Memory B cell (primary cell): ENCODE data around the gene MAML3.

Experiments used
- ATAC-seq: fragments of 150-1000 bp; cut with Tn5 transposase; 2 replicates; pipeline ENCODE4 v1.10.0; 2021; ENCODE audit warnings: low read depth, mild to moderate bottlenecking, moderate library complexity
- DNase-seq, 2 donors: peaks; one replicate each; pipeline ENCODE4 v3.0.0; 2022; ENCODE audit warnings: low spot score in 2 of 2
- H3K27ac Mint-ChIP-seq: one replicate; pipeline ENCODE4 v1.8.0; 2022; ENCODE audit warnings: mild to moderate bottlenecking, moderate library complexity, mixed read lengths
- H3K27me3 Mint-ChIP-seq: one replicate; pipeline ENCODE4 v1.8.0; 2022; ENCODE audit warnings: mixed read lengths
- H3K36me3 Mint-ChIP-seq: one replicate; pipeline ENCODE4 v1.8.0; 2022; ENCODE audit warnings: mild to moderate bottlenecking, mixed read lengths
- H3K4me1 Mint-ChIP-seq: one replicate; pipeline ENCODE4 v1.8.0; 2022; ENCODE audit warnings: mixed read lengths
- H3K4me3 Mint-ChIP-seq: one replicate; pipeline ENCODE4 v1.8.0; 2022; ENCODE audit warnings: mild to moderate bottlenecking, moderate library complexity, mixed read lengths
- H3K9me3 Mint-ChIP-seq: one replicate; pipeline ENCODE4 v1.8.0; 2022; ENCODE audit warnings: mixed read lengths

The MAML3 gene

GRCh38 chr4:140057701-140058100 is 96.3 kb downstream of the MAML3 start:
- Mint-ChIP-seq H3K4me3 (no peak overlapping the region), H3K36me3 (no peaks in the 10 kb centered on the region), H3K27ac (no peak overlapping the region), H3K4me1 (peaks cover 9% of the 10 kb centered on the region), H3K9me3 (no peaks in the 10 kb centered on the region), H3K27me3 (peaks cover 15% of the 10 kb centered on the region)
- DNase-seq, result no peak
- ATAC-seq, result peak; percentile 38

GRCh38 chr4:140056015-140056414 is 98.0 kb downstream of the MAML3 start:
- Mint-ChIP-seq H3K27ac (no peak overlapping the region), H3K9me3 (no peaks in the 10 kb centered on the region), H3K4me1 (peaks cover 9% of the 10 kb centered on the region), H3K27me3 (peaks cover 13% of the 10 kb centered on the region), H3K4me3 (no peak overlapping the region), H3K36me3 (no peaks in the 10 kb centered on the region)
- DNase-seq, result no peak
- ATAC-seq, result no peak

- Mint-ChIP-seq H3K27me3 (peaks cover 13% of the 10 kb centered on the region), H3K36me3 (no peaks in the 10 kb centered on the region), H3K27ac (no peak overlapping the region), H3K4me3 (no peak overlapping the region), H3K9me3 (no peaks in the 10 kb centered on the region), H3K4me1 (peaks cover 12% of the 10 kb centered on the region)
- DNase-seq (no peak), ATAC-seq (no peak)
Measured at GRCh38 chr4:140054861-140055260, 99.1 kb downstream of the MAML3 start.

- Mint-ChIP-seq H3K4me1 (peaks cover 23% of the 10 kb centered on the region), H3K27ac (no peak overlapping the region), H3K4me3 (no peak overlapping the region)
Measured at GRCh38 chr4:140053185-140053584, 100.8 kb downstream of the MAML3 start.

GRCh38 chr4:140052050-140052449 is 101.9 kb downstream of the MAML3 start:
- no peak for DNase-seq
- peaks cover 20% of the 10 kb centered on the region for H3K4me1 Mint-ChIP-seq
- no peaks in the 10 kb centered on the region for H3K36me3 Mint-ChIP-seq
- peaks cover 20% of the 10 kb centered on the region for H3K27me3 Mint-ChIP-seq
- no peaks in the 10 kb centered on the region for H3K9me3 Mint-ChIP-seq
- H3K27ac Mint-ChIP-seq, result no peak overlapping the region
- no peak overlapping the region for H3K4me3 Mint-ChIP-seq
- ATAC-seq, result no peak

More at GRCh38 chr4:140053185-140053584, 100.8 kb downstream of the MAML3 start:
- DNase-seq (no peak), ATAC-seq (no peak)
- no peaks in the 10 kb centered on the region for H3K9me3 Mint-ChIP-seq
- H3K36me3 Mint-ChIP-seq, result no peaks in the 10 kb centered on the region
- H3K27me3 Mint-ChIP-seq, result peaks cover 17% of the 10 kb centered on the region

GRCh38 chr4:140049849-140050637 is 103.9 kb downstream of the MAML3 start:
- Mint-ChIP-seq H3K9me3 (no peaks in the 10 kb centered on the region), H3K27ac (no peak overlapping the region), H3K4me1 (peaks cover 20% of the 10 kb centered on the region), H3K36me3 (no peaks in the 10 kb centered on the region), H3K27me3 (peaks cover 22% of the 10 kb centered on the region), H3K4me3 (no peak overlapping the region)
- DNase-seq (no peak), ATAC-seq (no peak)

- peak; percentile 74 for ATAC-seq
- Mint-ChIP-seq H3K4me1 (peaks cover 16% of the 10 kb centered on the region), H3K36me3 (no peaks in the 10 kb centered on the region), H3K27ac (peak overlapping the region; percentile 9), H3K4me3 (peak overlapping the region; percentile 69), H3K9me3 (no peaks in the 10 kb centered on the region), H3K27me3 (peaks cover 19% of the 10 kb centered on the region)
- no peak for DNase-seq
Measured at GRCh38 chr4:140049024-140049848, 104.7 kb downstream of the MAML3 start.

- Mint-ChIP-seq H3K4me3 (peak overlapping the region; percentile 69), H3K4me1 (peaks cover 14% of the 10 kb centered on the region), H3K27ac (peak overlapping the region; percentile 9), H3K36me3 (no peaks in the 10 kb centered on the region), H3K9me3 (no peaks in the 10 kb centered on the region), H3K27me3 (peaks cover 19% of the 10 kb centered on the region)
- ATAC-seq, result no peak
- no peak for DNase-seq
Measured at GRCh38 chr4:140048419-140048995, 105.5 kb downstream of the MAML3 start.

- H3K4me3 Mint-ChIP-seq, result no peak overlapping the region
Measured at GRCh38 chr4:140047786-140048185, 106.2 kb downstream of the MAML3 start.

GRCh38 chr4:140047017-140047640 is 106.9 kb downstream of the MAML3 start:
- no peaks in the 10 kb centered on the region for H3K9me3 Mint-ChIP-seq
- peaks cover 16% of the 10 kb centered on the region for H3K27me3 Mint-ChIP-seq
- H3K36me3 Mint-ChIP-seq, result no peaks in the 10 kb centered on the region
- ATAC-seq (no peak), DNase-seq (no peak)
- no peak overlapping the region for H3K27ac Mint-ChIP-seq
- peaks cover 14% of the 10 kb centered on the region for H3K4me1 Mint-ChIP-seq
- H3K4me3 Mint-ChIP-seq, result no peak overlapping the region

More at GRCh38 chr4:140047786-140048185, 106.2 kb downstream of the MAML3 start:
- Mint-ChIP-seq H3K9me3 (no peaks in the 10 kb centered on the region), H3K36me3 (no peaks in the 10 kb centered on the region), H3K4me1 (peaks cover 14% of the 10 kb centered on the region), H3K27me3 (peaks cover 16% of the 10 kb centered on the region), H3K27ac (no peak overlapping the region)
- DNase-seq (no peak), ATAC-seq (no peak)

- Mint-ChIP-seq H3K4me3 (no peak overlapping the region), H3K9me3 (no peaks in the 10 kb centered on the region), H3K27me3 (peaks cover 16% of the 10 kb centered on the region), H3K27ac (no peak overlapping the region), H3K4me1 (peaks cover 14% of the 10 kb centered on the region), H3K36me3 (no peaks in the 10 kb centered on the region)
- DNase-seq, result no peak
- ATAC-seq, result no peak
Measured at GRCh38 chr4:140046543-140046942, 107.4 kb downstream of the MAML3 start.

GRCh38 chr4:140046016-140046415 is 108.0 kb downstream of the MAML3 start:
- DNase-seq, result no peak
- no peak for ATAC-seq
- Mint-ChIP-seq H3K4me1 (peaks cover 14% of the 10 kb centered on the region), H3K27me3 (peaks cover 19% of the 10 kb centered on the region), H3K36me3 (no peaks in the 10 kb centered on the region), H3K9me3 (no peaks in the 10 kb centered on the region), H3K4me3 (no peak overlapping the region), H3K27ac (no peak overlapping the region)

GRCh38 chr4:140044337-140044902 is 109.6 kb downstream of the MAML3 start:
- DNase-seq (no peak), ATAC-seq (no peak)
- H3K4me3 Mint-ChIP-seq, result no peak overlapping the region
- no peak overlapping the region for H3K27ac Mint-ChIP-seq
- H3K9me3 Mint-ChIP-seq, result no peaks in the 10 kb centered on the region
- H3K27me3 Mint-ChIP-seq, result peaks cover 18% of the 10 kb centered on the region
- H3K36me3 Mint-ChIP-seq, result no peaks in the 10 kb centered on the region
- peaks cover 9% of the 10 kb centered on the region for H3K4me1 Mint-ChIP-seq
